Transverse colon (tissue), 3 donors: ENCODE results near the gene SGCA.

Experiments
- EP300 ChIP-seq: sonication (generic); formaldehyde crosslinking; IDR thresholded peaks from one replicate; pipeline ENCODE4 v1.6.1; 2017; ENCODE audit warnings: antibody characterized with exemption, low read depth
- TF ChIP-seq, protein P1 (sequence below), 5 experiments: fragments of 200-600 bp in 3 of 5; fragments of 450-650 bp in 2 of 5; sonication (generic) in 3 of 5; IDR thresholded peaks; 1 replicate in 2 of 5; 2 replicates in 3 of 5; pipeline ENCODE4 v1.5.1; 2016 to 2017; ENCODE audit warnings: antibody characterized with exemption in 5 of 5, inconsistent platforms in 3 of 5, mild to moderate bottlenecking in 2 of 5, moderate library complexity in 1 of 5

DNA sequence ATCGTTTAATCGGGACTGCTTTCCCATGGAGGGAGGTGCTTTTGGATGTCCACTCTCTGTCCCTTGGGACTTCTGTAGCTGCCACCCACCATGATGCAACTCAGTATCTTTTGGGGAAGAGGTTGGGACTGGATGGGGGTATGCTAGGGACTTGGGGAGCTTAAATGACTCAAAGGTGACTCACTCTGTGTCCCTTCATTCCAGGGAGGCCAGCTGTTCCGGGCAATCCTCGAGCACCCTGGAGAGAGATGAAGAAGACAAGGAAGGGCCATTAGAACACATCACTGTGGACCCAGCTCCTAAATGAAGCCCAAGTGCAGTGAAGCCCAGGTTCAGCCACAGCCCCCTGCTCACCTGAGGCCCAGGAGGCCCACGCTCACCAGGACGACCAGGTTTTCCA is 31.0 kb downstream of the SGCA start:
- TF ChIP-seq, protein P1, sequence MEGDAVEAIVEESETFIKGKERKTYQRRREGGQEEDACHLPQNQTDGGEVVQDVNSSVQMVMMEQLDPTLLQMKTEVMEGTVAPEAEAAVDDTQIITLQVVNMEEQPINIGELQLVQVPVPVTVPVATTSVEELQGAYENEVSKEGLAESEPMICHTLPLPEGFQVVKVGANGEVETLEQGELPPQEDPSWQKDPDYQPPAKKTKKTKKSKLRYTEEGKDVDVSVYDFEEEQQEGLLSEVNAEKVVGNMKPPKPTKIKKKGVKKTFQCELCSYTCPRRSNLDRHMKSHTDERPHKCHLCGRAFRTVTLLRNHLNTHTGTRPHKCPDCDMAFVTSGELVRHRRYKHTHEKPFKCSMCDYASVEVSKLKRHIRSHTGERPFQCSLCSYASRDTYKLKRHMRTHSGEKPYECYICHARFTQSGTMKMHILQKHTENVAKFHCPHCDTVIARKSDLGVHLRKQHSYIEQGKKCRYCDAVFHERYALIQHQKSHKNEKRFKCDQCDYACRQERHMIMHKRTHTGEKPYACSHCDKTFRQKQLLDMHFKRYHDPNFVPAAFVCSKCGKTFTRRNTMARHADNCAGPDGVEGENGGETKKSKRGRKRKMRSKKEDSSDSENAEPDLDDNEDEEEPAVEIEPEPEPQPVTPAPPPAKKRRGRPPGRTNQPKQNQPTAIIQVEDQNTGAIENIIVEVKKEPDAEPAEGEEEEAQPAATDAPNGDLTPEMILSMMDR (IDR thresholded peaks at IDR 0.05) = no peak
- TF ChIP-seq EP300 = no peak
